NT2/D1 (cell line): Measurements from ENCODE around the gene MED16.

ENCODE experiments used
- YY1 ChIP-seq: IDR thresholded peaks from 2 replicates; pipeline ENCODE4 v1.6.1; 2011; ENCODE audit not compliant: insufficient read length, insufficient read depth
- ZNF274 ChIP-seq: IDR thresholded peaks from 2 replicates; pipeline ENCODE4 v1.6.1; 2011; ENCODE audit warnings: mild to moderate bottlenecking, low read depth, low read length

GRCh38 chr19:897442-898039 is 4.6 kb upstream of the MED16 start:
- no peak for TF ChIP-seq YY1
- TF ChIP-seq ZNF274: no peak
